ENCODE measurements around the gene PRKCB.

- TF ChIP-seq, protein P1, sequence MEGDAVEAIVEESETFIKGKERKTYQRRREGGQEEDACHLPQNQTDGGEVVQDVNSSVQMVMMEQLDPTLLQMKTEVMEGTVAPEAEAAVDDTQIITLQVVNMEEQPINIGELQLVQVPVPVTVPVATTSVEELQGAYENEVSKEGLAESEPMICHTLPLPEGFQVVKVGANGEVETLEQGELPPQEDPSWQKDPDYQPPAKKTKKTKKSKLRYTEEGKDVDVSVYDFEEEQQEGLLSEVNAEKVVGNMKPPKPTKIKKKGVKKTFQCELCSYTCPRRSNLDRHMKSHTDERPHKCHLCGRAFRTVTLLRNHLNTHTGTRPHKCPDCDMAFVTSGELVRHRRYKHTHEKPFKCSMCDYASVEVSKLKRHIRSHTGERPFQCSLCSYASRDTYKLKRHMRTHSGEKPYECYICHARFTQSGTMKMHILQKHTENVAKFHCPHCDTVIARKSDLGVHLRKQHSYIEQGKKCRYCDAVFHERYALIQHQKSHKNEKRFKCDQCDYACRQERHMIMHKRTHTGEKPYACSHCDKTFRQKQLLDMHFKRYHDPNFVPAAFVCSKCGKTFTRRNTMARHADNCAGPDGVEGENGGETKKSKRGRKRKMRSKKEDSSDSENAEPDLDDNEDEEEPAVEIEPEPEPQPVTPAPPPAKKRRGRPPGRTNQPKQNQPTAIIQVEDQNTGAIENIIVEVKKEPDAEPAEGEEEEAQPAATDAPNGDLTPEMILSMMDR (IDR thresholded peaks at IDR 0.05; ENCODE audit: insufficient read depth, low read length, poor library complexity, severe bottlenecking) = no peak
- no peak for TF ChIP-seq EZH2phosphoT487 (conservative IDR thresholded peaks at IDR 0.05; ENCODE audit: low read length)
Observed at GRCh38 chr16:24049113-24049512, 213.3 kb downstream of the PRKCB start.

Data from SU-DHL-6 (cell line).